DMS79 treated with DMSO at 0.1 percent for 48 hours (cell line): Measurements from ENCODE around the gene GOLGA7B.

Source experiments
- DNase-seq: peaks from one replicate; lab custom pipeline; 2025; lab: John Stamatoyannopoulos, UW

The GOLGA7B gene

DNA sequence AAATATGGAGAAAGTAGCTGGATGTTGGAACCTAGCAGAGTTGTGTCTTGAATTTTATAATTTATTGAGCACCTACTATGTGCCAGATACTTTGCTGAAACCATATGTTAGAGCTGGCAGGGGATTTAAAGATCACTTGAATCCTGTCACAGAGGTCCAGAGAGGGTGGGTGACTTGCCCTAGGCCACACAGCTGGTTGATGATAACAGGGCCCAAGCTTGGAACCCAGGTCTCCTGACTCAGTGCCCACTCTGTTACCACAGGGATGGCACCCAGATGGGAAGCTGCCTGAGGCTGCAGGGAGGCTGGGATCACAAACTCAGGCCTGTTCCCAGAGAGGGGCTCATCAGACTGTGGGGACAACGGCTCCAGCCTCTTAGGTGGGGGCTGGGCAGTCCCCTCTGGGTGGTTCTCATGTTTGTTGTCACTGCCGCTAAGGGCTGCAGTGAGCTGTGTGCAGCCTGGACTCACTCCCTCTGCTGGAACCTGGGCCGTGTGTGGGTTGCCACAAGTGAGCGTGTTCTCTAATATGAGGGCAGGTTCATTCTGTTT, 18.6 kb downstream of the GOLGA7B start:
- DNase-seq, result no peak

DNA sequence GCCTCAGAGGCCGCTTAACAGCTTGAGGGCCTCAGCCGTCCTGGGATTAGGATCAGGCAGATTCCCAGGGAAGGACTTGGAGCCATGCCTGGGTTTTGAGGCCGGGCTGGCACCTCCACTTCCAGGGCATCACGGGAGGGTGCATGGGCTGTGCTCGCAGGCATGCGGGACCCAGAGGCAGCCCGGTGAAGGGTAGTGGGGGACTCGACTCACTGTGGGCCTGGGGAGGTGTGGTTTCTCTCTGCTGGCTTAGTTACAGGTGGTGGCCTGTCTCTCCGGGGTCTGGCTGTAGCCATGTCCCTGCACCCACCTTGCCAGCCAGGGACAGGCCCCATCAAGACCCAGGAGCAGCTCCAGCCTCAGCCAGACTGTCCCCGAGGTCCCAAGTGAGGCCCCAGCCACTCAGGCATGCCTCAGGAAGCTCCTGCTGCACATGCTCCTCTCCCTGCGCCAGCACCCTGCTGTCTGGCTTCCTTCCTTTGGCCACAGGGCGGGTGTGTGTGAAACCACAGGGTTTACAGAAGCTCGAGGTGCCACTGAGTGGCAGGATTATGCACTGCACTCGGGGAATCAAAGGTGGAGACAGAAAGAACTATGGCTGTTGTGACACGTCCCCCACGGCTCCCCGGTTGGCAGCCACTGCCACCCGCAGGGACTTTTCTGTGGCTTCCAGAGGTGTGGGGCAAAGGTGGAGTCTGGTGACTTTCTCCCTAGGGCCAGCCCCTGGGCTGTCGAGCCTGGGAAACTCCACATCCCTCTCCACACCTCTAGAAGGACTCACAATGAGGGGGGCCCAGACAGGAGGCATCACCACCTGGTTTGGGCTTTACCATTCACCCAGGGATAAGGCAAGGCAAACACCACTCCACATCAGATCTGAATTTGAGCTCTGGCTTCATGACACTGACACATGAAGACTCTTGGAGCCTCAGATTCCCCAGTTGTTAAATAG, 19.7 kb downstream of the GOLGA7B start:
- DNase-seq, result peak; percentile 71

DNA sequence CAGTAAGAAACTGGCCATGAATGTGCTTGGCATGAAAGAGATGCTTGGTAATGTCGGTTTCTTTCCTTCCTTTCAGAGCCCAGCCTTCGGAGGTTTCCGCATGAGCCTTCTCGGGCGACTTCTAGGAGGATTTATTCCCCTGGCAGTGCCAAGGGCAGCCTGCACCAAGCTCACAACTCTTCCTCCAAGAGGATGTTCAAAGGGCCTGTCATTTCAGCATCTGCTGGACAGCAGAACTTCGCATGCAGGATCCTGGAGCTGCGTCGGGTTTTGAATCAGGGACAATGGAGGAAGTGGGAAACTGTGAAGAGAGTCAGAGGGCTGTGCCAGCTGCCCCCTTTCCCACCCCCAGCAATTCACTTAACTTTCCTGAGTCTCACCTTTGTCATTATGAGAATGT, 21.3 kb downstream of the GOLGA7B start:
- no peak for DNase-seq

DNA sequence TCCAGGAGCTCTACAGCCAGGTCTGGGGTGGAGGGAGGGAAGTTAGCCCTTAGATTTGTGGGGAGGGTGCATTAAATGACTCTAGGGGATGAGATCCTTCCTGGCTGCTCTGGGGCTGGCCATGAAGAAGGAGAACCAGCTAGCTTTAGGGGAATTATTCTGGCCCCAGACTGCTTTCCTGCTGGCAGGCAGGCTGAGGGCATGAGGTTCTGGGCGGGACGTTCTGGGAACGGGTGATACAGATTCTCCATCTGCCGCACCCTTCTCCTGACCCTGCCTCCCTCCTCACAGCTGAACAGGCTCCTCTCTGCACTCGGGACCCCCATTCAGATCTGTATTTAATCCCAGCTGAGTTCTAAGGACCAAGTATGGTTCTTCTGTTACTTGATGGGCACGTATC, 23.9 kb downstream of the GOLGA7B start:
- DNase-seq, result no peak

DNA sequence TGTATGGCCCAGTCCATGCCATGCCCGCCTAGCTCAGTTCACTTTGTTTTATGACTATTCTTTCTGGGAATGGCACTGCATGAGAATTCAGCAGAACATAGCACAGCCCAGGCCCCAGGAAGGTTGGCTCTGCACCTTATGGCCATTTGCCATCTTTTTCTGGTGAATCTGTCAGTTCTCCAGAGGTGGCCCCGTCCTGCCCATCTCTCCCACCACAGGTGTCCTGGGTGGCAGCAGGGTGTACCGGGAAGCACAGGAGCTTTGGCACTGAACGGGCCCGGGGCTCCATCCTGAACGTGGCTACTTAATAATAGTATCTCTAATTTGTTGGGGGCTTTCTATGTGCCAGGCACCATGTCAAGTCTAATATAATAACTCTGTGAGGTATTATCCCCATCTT, 24.7 kb downstream of the GOLGA7B start:
- DNase-seq, result no peak

DNA sequence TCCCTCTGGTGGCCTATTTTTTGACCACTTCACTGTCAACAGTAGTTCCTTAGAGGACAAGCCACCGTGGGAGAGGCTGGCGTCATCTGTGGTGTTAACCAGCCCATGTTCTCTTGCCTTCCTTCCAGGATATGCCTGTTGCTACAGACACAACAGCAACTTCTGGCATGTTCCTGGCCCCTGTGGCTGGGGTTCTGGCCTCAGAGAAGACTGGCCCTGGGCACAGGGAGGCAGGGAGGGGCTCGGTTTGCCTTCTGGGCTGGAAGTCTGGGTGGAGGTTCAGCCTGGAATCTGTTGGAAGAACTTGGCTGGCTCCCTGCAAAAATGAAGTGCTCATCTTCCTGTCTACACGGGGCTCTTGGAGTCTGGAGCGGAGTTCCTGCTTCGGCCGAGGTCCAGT, 25.7 kb downstream of the GOLGA7B start:
- DNase-seq, result no peak

DNA sequence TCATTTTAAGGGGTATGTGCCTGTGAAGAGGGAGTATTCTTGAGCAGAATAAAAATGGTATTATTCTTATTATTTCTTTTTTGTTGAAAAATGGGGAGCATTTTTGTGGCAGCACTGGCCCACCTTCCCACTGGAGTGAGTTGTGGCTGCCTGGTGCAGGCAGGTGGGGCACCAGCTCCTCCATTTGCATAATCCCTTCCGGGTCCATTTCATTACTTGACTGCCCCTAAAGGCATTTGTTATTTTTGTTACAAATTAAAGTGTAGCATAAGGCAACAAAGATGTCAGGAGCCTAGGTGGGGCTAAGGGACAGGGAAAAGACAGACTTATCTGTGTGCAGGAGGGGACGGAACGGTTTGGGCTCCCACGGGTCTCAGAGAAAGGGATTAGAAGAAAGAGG, 26.8 kb downstream of the GOLGA7B start:
- DNase-seq, result no peak

DNA sequence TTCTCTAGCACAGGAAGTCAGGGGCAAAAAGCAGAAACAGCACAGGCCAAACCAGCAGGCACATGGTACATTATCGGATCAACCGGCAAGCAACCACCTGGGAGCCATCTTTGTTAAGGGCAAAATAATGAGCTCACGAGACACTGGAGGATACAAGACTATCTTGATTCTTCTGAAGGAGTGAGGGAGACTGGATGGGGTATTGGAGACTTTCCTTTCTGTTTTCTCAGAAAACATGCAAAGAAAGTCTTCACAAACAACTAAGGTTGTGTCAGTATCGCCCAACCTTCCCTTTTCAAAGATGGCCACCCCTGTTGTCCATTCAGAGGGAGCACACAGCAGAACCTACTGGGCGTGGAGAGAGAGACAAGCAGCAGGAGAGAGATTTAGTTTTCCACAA, 29.6 kb downstream of the GOLGA7B start:
- no peak for DNase-seq

DNA sequence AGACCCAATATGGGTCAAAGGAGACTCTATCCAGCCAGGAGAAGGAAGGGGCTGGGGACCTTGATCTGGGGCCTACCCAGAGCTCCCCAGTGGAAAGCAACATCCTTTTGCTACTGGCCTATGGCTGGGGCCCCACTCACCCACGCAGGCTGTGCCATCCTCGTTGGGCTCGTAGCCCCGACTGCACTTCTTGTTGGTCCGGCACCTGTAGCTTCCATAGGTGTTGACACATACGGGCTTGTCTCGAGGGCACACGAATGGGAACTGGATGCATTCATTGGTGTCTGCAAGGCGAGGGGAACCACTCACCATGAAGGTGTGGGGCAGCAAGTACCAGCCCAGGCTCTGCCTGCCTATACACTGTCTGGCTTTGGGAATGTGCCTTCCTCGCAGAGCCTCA, 30.5 kb downstream of the GOLGA7B start:
- DNase-seq, result no peak

DNA sequence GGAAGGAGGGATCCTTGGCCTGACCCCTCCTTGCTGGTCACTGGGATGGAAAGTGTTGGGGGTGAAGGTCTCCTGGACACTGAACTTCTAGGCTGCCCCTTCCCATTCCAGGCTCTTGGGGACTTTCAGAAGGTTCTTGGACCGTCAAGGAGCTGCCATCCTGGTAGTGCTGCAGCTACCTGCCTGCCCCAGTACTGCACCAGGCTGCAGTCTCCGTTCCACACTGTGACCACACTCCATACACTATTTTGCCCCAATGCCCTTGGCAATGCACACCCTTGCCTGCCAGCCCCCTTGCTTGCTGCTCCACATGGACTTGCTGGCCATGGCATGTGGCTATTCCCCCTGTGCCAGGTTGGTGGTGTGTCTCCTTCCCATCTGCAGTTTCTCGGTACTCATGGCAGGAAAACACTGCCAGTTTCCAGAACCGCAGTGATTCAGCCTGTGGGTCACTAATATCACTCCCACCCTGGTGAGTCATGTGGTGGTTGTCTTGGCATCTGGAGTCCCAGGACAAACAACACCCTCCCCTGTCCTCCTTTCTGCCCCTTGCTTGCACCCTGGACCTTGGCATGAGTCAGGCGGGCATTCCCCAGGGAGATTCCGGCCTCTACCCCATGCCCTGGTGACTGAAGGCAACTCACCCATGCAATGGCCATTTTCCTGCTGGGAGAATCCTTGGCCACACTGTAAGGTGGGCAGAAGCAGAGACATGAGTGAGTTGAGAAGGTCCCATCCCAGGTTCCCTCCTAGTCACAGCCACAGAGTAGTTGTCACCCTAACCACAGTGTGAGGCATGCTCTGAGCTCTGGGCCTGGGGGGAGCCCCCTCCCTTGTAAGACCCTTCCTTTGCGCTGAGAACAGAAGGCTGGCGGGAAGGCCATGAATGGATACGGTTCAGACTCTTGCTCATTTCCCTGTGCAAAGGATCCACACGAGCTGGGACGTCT, 32.8 kb downstream of the GOLGA7B start:
- DNase-seq, result no peak

DNA sequence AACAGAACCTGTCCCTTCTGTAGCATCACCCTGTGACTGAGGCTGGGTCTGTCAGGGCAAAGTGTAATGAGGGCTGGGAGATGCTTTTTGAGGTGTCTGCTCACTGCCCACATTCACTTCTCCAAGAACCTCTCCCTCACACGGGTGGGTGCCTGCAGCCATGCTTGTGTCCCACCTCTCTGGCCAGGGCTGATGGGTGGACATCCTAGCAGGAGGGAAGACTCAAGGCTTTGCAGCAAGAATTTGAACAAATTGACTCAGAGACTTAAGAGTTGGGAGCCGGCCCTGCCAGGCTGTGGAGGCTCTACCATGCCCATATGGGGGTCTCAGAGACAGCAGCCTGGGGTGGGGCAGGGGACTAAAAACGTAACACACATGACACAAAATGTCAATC, 33.4 kb downstream of the GOLGA7B start:
- DNase-seq, result no peak

DNA sequence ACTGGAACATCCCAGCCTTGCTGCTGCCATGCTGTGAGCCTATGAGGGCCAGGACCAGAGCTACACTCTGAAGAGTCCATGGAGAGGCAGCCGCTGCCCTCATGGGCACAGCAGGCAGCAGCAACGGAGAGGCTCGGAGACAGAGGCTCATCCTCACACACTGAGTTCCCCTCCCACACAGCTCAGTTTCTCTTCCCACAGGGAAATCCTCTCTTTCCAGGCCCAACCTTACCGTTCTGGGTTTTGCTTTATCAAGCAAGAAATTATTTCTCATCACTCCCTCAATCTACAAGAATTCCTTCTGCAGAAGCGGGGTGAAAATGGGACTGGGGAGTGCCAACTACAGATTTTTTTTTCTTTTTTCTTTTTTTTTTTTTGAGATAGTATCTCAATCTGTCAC, 36.6 kb downstream of the GOLGA7B start:
- DNase-seq, result no peak

DNA sequence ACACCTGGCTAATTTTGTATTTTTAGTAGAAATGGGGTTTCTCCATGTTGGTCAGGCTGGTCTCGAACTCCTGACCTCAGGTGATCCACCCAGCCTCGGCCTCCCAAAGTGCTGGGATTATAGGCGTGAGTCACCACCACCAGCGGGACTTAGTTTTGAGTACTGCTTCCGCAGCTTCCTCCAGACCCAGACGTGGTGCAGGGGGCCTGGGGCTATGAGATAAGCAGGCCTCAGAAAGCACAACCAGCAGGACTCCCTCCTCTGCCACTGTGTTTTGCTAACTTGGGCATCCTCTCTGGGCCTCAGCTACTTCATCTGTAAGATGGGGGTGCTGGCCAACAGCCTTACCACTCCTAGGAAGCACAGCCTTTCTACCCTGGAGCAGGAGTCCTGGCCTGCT, 37.8 kb downstream of the GOLGA7B start:
- DNase-seq, result no peak

DNA sequence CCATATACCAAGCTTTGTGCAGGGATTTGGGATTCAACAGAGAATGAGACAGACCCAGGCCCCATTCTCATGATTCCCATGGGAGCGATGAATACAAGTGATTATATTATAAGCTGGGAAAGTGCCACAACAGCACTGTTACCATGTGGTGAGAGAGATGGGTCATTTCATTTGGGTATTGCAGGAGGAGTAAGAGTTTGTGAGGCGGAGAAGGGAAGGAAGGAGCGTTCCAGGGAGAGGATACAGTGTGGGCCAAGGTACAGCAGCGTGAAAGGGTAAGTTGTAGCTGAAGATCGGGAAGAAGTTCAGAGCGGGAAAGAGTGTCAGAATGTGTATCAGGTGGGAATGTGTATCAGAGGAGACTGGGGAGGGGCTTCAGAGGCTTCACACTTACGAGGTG, 38.5 kb downstream of the GOLGA7B start:
- DNase-seq, result no peak

DNA sequence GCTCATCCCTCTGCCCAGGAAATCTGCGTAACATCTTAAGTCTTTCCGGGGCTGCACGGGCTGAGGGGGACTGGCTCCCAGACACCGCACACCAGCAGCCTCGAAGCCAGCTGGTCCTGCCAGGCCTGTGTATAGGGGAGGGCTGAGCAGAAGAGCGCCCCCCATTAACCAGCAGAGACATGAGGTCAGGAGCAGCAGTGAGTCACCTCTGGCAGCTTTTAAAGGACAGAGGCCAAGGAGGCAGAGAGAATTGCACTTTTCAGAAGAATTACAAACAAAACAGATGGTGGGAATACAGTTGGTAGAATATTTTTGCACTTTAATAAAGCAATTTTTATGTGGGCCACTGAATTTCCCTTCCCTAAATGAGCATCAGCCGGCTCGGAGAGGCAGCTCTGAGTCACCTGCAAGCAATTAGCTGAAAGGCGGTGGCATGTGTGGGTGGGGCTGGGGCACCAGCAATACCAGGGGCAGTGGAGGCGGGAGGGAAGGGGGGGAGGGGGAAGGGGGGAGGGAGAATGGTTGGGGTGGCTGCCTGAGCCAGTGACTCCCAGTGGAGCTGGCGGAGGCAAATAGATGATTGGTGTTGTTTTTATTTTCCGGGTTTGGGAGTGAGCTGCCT, 39.1 kb downstream of the GOLGA7B start:
- DNase-seq, result no peak

DNA sequence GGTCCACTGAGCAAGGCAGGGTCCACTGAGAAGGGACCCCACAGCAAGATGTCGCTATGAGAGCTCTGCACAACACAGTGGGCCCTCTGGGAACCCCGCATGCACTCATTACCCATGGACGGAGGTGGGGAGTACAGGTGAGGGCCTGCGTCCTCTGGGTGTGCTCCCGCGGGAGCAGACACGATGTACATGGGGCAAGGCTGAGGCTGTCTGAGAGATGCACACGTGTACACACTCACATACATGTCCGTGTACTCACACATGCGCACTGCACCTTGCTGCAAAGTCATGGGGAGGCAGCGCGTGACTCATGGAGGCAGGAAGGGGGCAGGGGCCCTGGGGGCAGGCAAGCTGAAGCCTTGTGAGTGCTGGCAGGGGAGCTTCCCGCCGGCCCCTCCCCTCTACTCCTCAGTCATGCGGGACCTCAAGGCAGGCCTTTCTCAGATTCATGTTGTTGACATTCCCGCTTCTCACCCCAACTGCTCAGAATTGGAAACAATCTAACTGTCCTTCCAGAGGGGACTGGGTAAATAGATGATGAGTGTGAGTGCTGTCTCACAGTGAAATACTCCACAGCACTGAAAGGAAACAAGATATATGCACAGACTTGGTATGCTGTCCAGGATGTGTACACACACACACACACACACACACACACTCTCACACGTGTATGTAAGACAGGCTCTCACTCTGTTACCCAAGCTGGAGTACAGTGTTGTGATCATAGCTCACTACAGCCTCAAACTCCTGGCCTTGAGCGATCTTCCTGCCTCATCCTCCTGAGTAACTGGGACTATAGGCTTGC, 40.0 kb downstream of the GOLGA7B start:
- DNase-seq, result no peak

DNA sequence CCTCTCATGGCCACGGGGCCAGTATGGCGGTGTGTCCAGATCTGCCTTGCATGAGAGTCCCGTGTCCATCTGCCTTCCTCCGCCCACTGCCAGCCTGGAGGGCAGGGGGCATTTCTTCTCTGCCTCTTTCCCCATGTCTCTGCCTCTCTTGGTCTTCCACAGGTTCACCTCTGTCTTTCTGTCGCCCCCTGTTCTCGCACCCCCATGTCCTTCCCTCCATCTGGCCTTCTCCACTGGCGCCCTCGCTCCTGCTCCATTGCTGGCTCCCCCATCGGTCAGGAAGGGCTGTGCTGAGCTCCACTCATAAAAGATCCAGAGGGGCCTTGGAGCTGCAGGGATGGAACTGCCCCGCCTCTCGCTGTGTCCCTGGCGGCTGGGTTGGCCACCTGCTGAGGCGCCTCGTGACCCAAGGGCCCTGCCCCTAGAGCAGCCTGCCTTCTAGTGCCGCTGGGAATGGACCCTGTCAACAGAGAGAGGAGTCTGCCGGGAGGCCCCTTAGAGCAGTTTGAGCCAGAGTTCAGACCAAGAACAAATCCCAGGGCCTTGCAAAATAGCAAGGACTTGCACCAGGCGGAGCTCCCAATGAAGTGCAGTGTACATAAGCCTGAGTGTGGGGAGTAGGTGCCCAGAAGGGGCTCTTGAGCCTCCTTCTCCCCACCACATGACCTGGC, 42.0 kb downstream of the GOLGA7B start:
- peak; percentile 31 for DNase-seq

DNA sequence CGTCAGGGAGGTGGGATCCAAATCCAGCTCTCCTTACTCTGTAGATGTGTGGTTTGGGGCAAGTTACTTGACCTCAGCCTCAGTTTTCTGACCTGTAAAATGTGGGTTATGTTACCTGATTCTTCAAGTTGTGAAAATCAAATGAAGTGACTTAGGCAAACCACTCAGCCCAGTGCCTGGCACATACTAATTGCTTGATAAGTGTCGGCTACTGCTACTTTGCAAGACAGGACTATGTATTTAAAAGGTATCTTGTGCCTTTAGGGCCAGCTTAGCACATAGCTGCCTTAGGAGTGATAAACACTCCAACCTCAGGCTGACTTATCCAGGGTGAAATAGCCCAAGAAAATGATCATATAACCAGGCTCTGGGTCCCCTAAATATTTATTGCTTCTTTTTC, 42.9 kb downstream of the GOLGA7B start:
- DNase-seq, result no peak

DNA sequence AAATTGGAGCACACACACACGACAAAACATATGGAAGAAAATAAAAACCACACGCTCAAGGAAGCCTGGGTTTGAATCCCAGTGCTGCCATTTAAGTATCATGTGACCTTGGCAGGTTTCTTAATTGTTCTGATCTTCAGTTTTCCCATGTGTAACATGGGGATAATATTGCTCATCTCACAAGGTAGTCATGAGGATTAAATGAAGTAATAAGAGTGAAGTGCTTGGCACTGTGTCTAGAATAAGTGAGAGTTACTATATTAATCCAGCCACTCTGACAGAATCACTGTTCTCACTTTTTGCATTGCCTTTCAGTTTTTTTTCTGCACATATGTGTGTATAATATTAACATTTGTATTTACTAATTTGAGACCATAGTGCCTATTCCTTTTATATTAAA, 43.3 kb downstream of the GOLGA7B start:
- DNase-seq, result no peak

DNA sequence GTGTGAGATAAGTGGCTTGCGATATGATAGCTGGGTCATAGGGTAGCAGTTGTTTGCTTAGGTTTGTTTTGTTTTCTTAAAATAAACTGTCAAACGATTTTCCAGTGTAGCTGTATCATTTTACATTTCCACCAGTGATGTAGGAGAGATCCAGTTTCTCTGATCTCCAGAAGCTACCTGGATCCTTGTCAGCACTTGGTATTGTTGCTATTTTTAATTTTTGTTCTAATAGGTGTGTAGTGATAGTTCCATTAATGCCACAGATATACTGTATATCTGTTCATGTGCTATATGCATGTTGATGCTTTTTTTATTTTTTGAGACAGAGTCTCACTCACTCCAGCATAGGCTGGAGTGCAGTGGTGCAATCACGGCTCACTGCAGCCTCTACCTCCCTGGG, 44.4 kb downstream of the GOLGA7B start:
- DNase-seq, result no peak

DNA sequence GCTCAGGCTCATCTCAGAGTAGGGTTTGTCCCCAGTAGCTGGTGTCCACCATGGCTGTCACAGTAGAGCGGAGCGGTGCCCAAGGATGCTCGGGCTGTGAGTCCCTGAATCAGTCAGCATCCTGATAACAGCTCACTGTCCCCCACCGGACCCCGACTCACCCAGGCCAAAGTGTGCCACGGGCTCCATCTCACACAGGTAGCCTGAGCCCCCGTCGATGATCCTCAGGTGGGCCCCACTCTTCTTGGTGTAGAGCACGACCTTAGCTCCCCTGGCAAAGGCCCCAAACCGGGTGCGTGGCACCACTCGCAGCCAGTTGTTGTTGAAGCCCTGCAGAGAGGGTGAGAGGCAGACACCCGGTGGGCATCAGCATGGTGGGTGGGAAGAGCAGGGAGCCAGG, 45.4 kb downstream of the GOLGA7B start:
- no peak for DNase-seq
